PC-3 (cell line): Measurements from ENCODE around the gene PDK4. TPM values are rescaled to one million over a fixed set of nuclear protein-coding genes. Genes with fewer than 3 reads are reported as not detected.

Experiments used
- ATAC-seq: fragments of 200-7000 bp; cut with Tn5 transposase; 2 replicates; pipeline ENCODE4 v1.9.1; 2020; ENCODE audit warnings: mild to moderate bottlenecking, moderate library complexity
- BruUV-seq: library from RNA; stranded (reverse); fragments of 400-500 nt; replicated peaks from 2 replicates; lab custom pipeline; 2021; lab: Mats Ljungman, UMichigan
- CTCF ChIA-PET: fragments of 300-600 bp; sonication (Branson Sonifier 250); formaldehyde crosslinking; loops from one replicate; lab custom pipeline; 2022; ENCODE audit warnings: antibody characterized with exemption; lab: Charles Lee
- POLR2A ChIA-PET: fragments of 300-600 bp; sonication (Branson Sonifier 250); formaldehyde crosslinking; loops from one replicate; lab custom pipeline; 2022; ENCODE audit warnings: antibody characterized with exemption; ENCODE audit not compliant: unreplicated experiment; lab: Charles Lee
- DNase-seq: peaks from one replicate; pipeline ENCODE4 v3.0.0-alpha.2; 2015
- H2AFZ ChIP-seq: fragments of 300-600 bp; sonication (generic); 2 replicates; pipeline ENCODE4 v1.6.0; 2016; ENCODE audit warnings: antibody characterized with exemption, low read length
- H3F3A ChIP-seq: fragments of 300-600 bp; sonication (generic); one replicate; pipeline ENCODE4 v1.6.0; 2017; ENCODE audit warnings: antibody characterized with exemption, low read length, control low read depth, mild to moderate bottlenecking; ENCODE audit not compliant: unreplicated experiment
- H3K27ac ChIP-seq: fragments of 300-600 bp; sonication (generic); 2 replicates; pipeline ENCODE4 v1.5.1; 2016; ENCODE audit warnings: mild to moderate bottlenecking, low read length
- H3K27me3 ChIP-seq: fragments of 300-600 bp; sonication (generic); 2 replicates; pipeline ENCODE4 v1.6.1; 2016; ENCODE audit warnings: low read length, mixed read lengths
- H3K36me3 ChIP-seq: fragments of 300-600 bp; sonication (generic); 2 replicates; pipeline ENCODE4 v1.6.1; 2016; ENCODE audit warnings: low read depth, mixed run types, low read length, mixed read lengths
- H3K4me1 ChIP-seq: fragments of 300-600 bp; sonication (generic); 2 replicates; pipeline ENCODE4 v1.5.1; 2016; ENCODE audit warnings: low read length; ENCODE audit not compliant: insufficient read depth
- H3K4me2 ChIP-seq: fragments of 300-600 bp; sonication (generic); 2 replicates; pipeline ENCODE4 v1.6.0; 2016; ENCODE audit warnings: low read length
- H3K4me3 ChIP-seq: fragments of 300-600 bp; sonication (generic); 2 replicates; pipeline ENCODE4 v1.5.1; 2016; ENCODE audit warnings: mild to moderate bottlenecking, low read length, mixed read lengths
- H3K79me2 ChIP-seq: fragments of 300-600 bp; sonication (generic); 2 replicates; pipeline ENCODE4 v1.6.1; 2017; ENCODE audit warnings: low read length, mixed read lengths
- H3K9ac ChIP-seq: fragments of 300-600 bp; sonication (generic); 2 replicates; pipeline ENCODE4 v1.6.0; 2016; ENCODE audit warnings: mild to moderate bottlenecking, low read length
- H3K9me2 ChIP-seq: fragments of 300-600 bp; sonication (generic); replicated peaks from 2 replicates; pipeline ENCODE4 v1.6.1; 2016; ENCODE audit warnings: mixed run types, low read length, mixed read lengths
- H3K9me3 ChIP-seq: fragments of 300-600 bp; sonication (generic); 2 replicates; pipeline ENCODE4 v1.6.1; 2016; ENCODE audit warnings: low read length, mixed read lengths
- H4K20me1 ChIP-seq: fragments of 300-600 bp; sonication (generic); 2 replicates; pipeline ENCODE4 v1.6.1; 2016; ENCODE audit warnings: low read length, mixed read lengths
- CTCF ChIP-seq: fragments of 300-600 bp; sonication (generic); conservative IDR thresholded peaks from 2 replicates; pipeline ENCODE4 v1.5.1; 2017; ENCODE audit warnings: antibody characterized with exemption, low read depth, mild to moderate bottlenecking, low read length
- EZH2 ChIP-seq: fragments of 300-600 bp; sonication (generic); IDR thresholded peaks from one replicate; pipeline ENCODE4 v1.6.1; 2017; ENCODE audit warnings: antibody characterized with exemption, mild to moderate bottlenecking, low read length; ENCODE audit not compliant: unreplicated experiment
- EZH2phosphoT487 ChIP-seq: fragments of 300-600 bp; sonication (generic); IDR thresholded peaks from 2 replicates; pipeline ENCODE4 v1.6.1; 2018; ENCODE audit warnings: mild to moderate bottlenecking, antibody characterized with exemption, low read length, borderline replicate concordance
- intact Hi-C: fragments of 100-400 bp; cut with micrococcal nuclease; formaldehyde crosslinking; loops from 2 replicates; pipeline ENCODE4 v1.9.0; 2023
- total RNA-seq: library from RNA; depleted of rRNA; stranded (reverse); fragments of >200 nt; gene quantifications from 2 replicates; pipeline ENCODE4 v1.2.3, GENCODE V29; 2014

The PDK4 gene
- total RNA-seq, 1 experiment from 2014 or later, result 3.2 TPM

GRCh38 chr7:95594185-95594584 is 2.1 kb downstream of the PDK4 start:
- no TSS peak for BruUV-seq
- no peak overlapping the region for H2AFZ ChIP-seq
- no peak overlapping the region for H3K4me2 ChIP-seq
- H3K4me1 ChIP-seq, result peaks cover 8% of the 10 kb centered on the region; the same call in 1 of the 2 replicates
- ChIA-PET POLR2A (no interaction called here), CTCF (no interaction called here)
- H3K4me3 ChIP-seq, result no peak overlapping the region
- intact Hi-C loops, result no loop called here
- no peaks in the 10 kb centered on the region for H3K9me2 ChIP-seq
- no peaks in the 10 kb centered on the region for H3F3A ChIP-seq
- DNase-seq, result no peak
- no peak for ATAC-seq
- H3K27me3 ChIP-seq, result no peaks in the 10 kb centered on the region
- no peaks in the 10 kb centered on the region for H3K36me3 ChIP-seq
- H4K20me1 ChIP-seq, result no peaks in the 10 kb centered on the region
- H3K9ac ChIP-seq, result no peak overlapping the region
- no peak overlapping the region for H3K27ac ChIP-seq
- H3K79me2 ChIP-seq, result no peaks in the 10 kb centered on the region
- H3K9me3 ChIP-seq, result no peaks in the 10 kb centered on the region
- TF ChIP-seq EZH2phosphoT487, result no peak
- TF ChIP-seq CTCF, result no peak
- TF ChIP-seq EZH2, result no peak

GRCh38 chr7:95593343-95593742 is 3.0 kb downstream of the PDK4 start:
- Histone ChIP-seq H4K20me1 (no peaks in the 10 kb centered on the region), H3K9me3 (no peaks in the 10 kb centered on the region), H3K4me3 (no peak overlapping the region), H3K4me2 (no peak overlapping the region), H3K79me2 (no peaks in the 10 kb centered on the region), H3K27ac (no peak overlapping the region), H3K9ac (no peak overlapping the region), H3K27me3 (no peaks in the 10 kb centered on the region), H3K36me3 (no peaks in the 10 kb centered on the region), H3F3A (no peaks in the 10 kb centered on the region), H3K9me2 (no peaks in the 10 kb centered on the region), H3K4me1 (peaks cover 8% of the 10 kb centered on the region; the same call in 1 of the 2 replicates), H2AFZ (no peak overlapping the region)
- DNase-seq (no peak), ATAC-seq (no peak)
- intact Hi-C loops, result no loop called here
- TF ChIP-seq CTCF (no peak), EZH2phosphoT487 (no peak), EZH2 (no peak)
- POLR2A ChIA-PET, result no interaction called here
- BruUV-seq, result no TSS peak
- CTCF ChIA-PET, result no interaction called here

GRCh38 chr7:95592570-95592969 is 3.7 kb downstream of the PDK4 start:
- TF ChIP-seq EZH2phosphoT487 (no peak), EZH2 (no peak), CTCF (no peak)
- Histone ChIP-seq H3K79me2 (no peaks in the 10 kb centered on the region), H3K4me3 (no peak overlapping the region), H4K20me1 (no peaks in the 10 kb centered on the region), H3K9ac (no peak overlapping the region), H3K9me2 (no peaks in the 10 kb centered on the region), H3K4me1 (peaks cover 8% of the 10 kb centered on the region; the same call in 1 of the 2 replicates), H3K4me2 (no peak overlapping the region), H3K27ac (no peak overlapping the region), H3K27me3 (no peaks in the 10 kb centered on the region), H2AFZ (no peak overlapping the region), H3K36me3 (no peaks in the 10 kb centered on the region), H3F3A (no peaks in the 10 kb centered on the region), H3K9me3 (no peaks in the 10 kb centered on the region)
- intact Hi-C loops, result no loop called here
- DNase-seq (no peak), ATAC-seq (no peak)
- ChIA-PET POLR2A (no interaction called here), CTCF (no interaction called here)
- BruUV-seq, result no TSS peak
